ENCODE measurements around the gene SLC1A3. TPM values are rescaled to one million over a fixed set of nuclear protein-coding genes. Genes with fewer than 3 reads are reported as not detected.

SLC1A3 gene
- 100 to 1,000 TPM in 2 of 9 donors, 10 to 100 TPM in 7; 49.5 to 120 (median 66.1) TPM for total RNA-seq
- 100 to 1,000 TPM in 1 of 2 donors, 10 to 100 TPM in 1; 56.2 to 153 TPM for polyA plus RNA-seq
- long read RNA-seq, donor 1, full-length matches to known transcripts, result 10 of 24 reads
- long read RNA-seq, donor 1, partial matches to known transcripts, result 8 of 24 reads
- long read RNA-seq, donor 1, other reads (novel, unspliced or antisense), result 6 of 24 reads
- long read RNA-seq, donor 2, full-length matches to known transcripts, result 49 of 117 reads
- long read RNA-seq, donor 2, partial matches to known transcripts, result 54 of 117 reads
- long read RNA-seq, donor 2, other reads (novel, unspliced or antisense), result 14 of 117 reads
- long read RNA-seq, donor 3, full-length matches to known transcripts, result 20 of 57 reads
- long read RNA-seq, donor 3, partial matches to known transcripts, result 31 of 57 reads
- long read RNA-seq, donor 3, other reads (novel, unspliced or antisense), result 6 of 57 reads

GRCh38 chr5:36606428-36607113, at the start of gene SLC1A3:
SLC1A3 (plus strand) TSS chr5:36606606; CDS start chr5:36608424, 1,818 bp downstream.
- Histone ChIP-seq H3K4me3 (peak within 1 kb of the TSS; percentile 26 to 68 (median 62)), H3K4me1 (peaks cover 0 to 29% (median 2%) of the 10 kb centered on the region in 12 donors), H3K36me3 (no peaks in the 10 kb centered on the region), H3K9me3 (no peaks in the 10 kb centered on the region), H3K27me3 (peaks cover 0 to 5% (median 0%) of the 10 kb centered on the region in 9 donors), H3K27ac (peak within 1 kb of the TSS; percentile 58 to 91 (median 86))
- WGBS, 4 donors, result 1% methylated on average over 20 of the region's 20 CpGs
- intact Hi-C loops (cut with DNase I), result loop anchor here in 9 of 10 donors (1.0 to 10.0 kb wide), 10 partner anchors 46 to 192 kb away; no protein-coding TSS in a partner anchor
- TF ChIP-seq POLR2A (IDR thresholded peaks at IDR 0.05) (peak in 1 of 2 donors; percentile 28), CTCF (IDR thresholded peaks at IDR 0.05) (no peak)
- peak; percentile 81 to 91 (median 86) for ATAC-seq
- DNase-seq, result peak in 4 of 5 donors; percentile 36 to 62 (median 46)

- WGBS, 4 donors, result 90 to 94% (median 93%) methylated on average over 2 of the region's 2 CpGs
- intact Hi-C loops (cut with DNase I), result no loop called here
Measured at GRCh38 chr5:36558641-36559040, 47.8 kb upstream of the SLC1A3 start.

GRCh38 chr5:36561601-36562000, 44.8 kb upstream of the SLC1A3 start:
- H3K27ac ChIP-seq, result no peak overlapping the region
- H3K4me1 ChIP-seq, result no peaks in the 10 kb centered on the region
- no peaks in the 10 kb centered on the region for H3K27me3 ChIP-seq
- H3K9me3 ChIP-seq, result peaks cover 0 to 8% (median 0%) of the 10 kb centered on the region in 12 donors
- intact Hi-C loops (cut with DNase I), result no loop called here
- no peaks in the 10 kb centered on the region for H3K36me3 ChIP-seq
- ATAC-seq (no peak), DNase-seq (no peak)
- WGBS, 4 donors, result 83 to 89% (median 86%) methylated on average over 3 of the region's 3 CpGs
- H3K4me3 ChIP-seq, result no peak overlapping the region
- TF ChIP-seq POLR2A (IDR thresholded peaks at IDR 0.05), result no peak
- TF ChIP-seq CTCF (IDR thresholded peaks at IDR 0.05), result no peak

More at GRCh38 chr5:36558641-36559040, 47.8 kb upstream of the SLC1A3 start:
- ATAC-seq (no peak), DNase-seq (no peak)
- Histone ChIP-seq H3K27ac (no peak overlapping the region), H3K27me3 (no peaks in the 10 kb centered on the region), H3K36me3 (no peaks in the 10 kb centered on the region), H3K9me3 (peaks cover 0 to 10% (median 0%) of the 10 kb centered on the region in 12 donors), H3K4me1 (no peaks in the 10 kb centered on the region), H3K4me3 (no peak overlapping the region)
- TF ChIP-seq POLR2A (IDR thresholded peaks at IDR 0.05) (no peak), CTCF (IDR thresholded peaks at IDR 0.05) (no peak)

GRCh38 chr5:36569491-36569890, 36.9 kb upstream of the SLC1A3 start:
- DNase-seq (peak in 3 of 5 donors; percentile 24 to 60 (median 45)), ATAC-seq (peak; percentile 66 to 94 (median 80))
- Histone ChIP-seq H3K9me3 (no peaks in the 10 kb centered on the region), H3K4me3 (no peak overlapping the region), H3K4me1 (peaks cover 0 to 25% (median 15%) of the 10 kb centered on the region in 12 donors), H3K27me3 (no peaks in the 10 kb centered on the region), H3K27ac (peak overlapping the region; percentile 12 to 86 (median 63)), H3K36me3 (no peaks in the 10 kb centered on the region)
- 32 to 53% (median 41%) methylated on average over 5 of the region's 5 CpGs for WGBS, 4 donors
- intact Hi-C loops (cut with DNase I), result no loop called here
- TF ChIP-seq POLR2A (IDR thresholded peaks at IDR 0.05) (no peak), CTCF (IDR thresholded peaks at IDR 0.05) (no peak)

Measured in heart left ventricle (tissue), 16 donors.